RCC 7860 (cell line): ENCODE measurements around the gene RAB3C.

Experiments
- DNase-seq: peaks from one replicate; pipeline ENCODE4 v3.0.0-alpha.2; 2015; ENCODE audit warnings: low spot score
- FAIRE-seq: peaks from 2 replicates; lab custom pipeline; 2012; peaks lifted over from hg19 to GRCh38; lab: Jason Lieb, UNC

The RAB3C gene

GRCh38 chr5:58904737-58905136 is 321.9 kb downstream of the RAB3C start:
- DNase-seq (no peak), FAIRE-seq (no peak)

DNA sequence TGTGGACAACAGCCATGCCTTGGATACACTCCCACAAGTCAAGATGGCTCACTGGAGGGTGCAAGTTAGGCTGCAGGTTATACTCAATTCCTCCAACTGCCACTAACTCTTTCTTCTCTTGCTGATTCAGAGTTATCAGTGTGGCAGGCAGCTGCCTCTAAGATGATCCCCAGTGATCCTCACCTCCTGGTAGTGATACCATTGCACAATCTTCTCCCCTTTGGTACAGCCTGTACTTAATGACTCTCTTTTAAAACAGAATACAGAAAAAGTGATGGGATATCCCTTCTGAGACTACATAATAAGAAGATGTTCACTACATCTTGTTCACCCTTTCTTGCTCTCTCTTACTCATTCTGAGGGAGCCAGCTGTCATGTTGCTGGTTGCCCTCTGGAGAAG is 323.1 kb downstream of the RAB3C start:
- no peak for DNase-seq
- no peak for FAIRE-seq
